Adipocyte (in vitro differentiated cells): ENCODE data around the gene PLEKHH1.
A peak's percentile ranks its signal among the peaks of the same experiment; 100 is the strongest.

Experiments used
- DNase-seq: peaks from one replicate; pipeline ENCODE4 v3.0.0-alpha.2; 2015; ENCODE audit warnings: low read depth
- H3K27me3 ChIP-seq: replicated peaks from 2 replicates; pipeline ENCODE4 v1.7.0; 2013; ENCODE audit warnings: mild to moderate bottlenecking, low read length, moderate library complexity; ENCODE audit not compliant: control insufficient read depth, insufficient read depth
- H3K36me3 ChIP-seq: 2 replicates; pipeline ENCODE4 v1.7.0; 2013; ENCODE audit warnings: low read length, mild to moderate bottlenecking, moderate library complexity; ENCODE audit not compliant: control insufficient read depth, insufficient read depth, severe bottlenecking
- H3K4me1 ChIP-seq: 2 replicates; pipeline ENCODE4 v1.7.0; 2013; ENCODE audit warnings: mild to moderate bottlenecking, low read length, moderate library complexity; ENCODE audit not compliant: control insufficient read depth, insufficient read depth
- H3K4me3 ChIP-seq: 2 replicates; pipeline ENCODE4 v1.7.0; 2013; ENCODE audit warnings: mild to moderate bottlenecking, low read length, moderate library complexity
- H3K9ac ChIP-seq: 2 replicates; pipeline ENCODE4 v1.7.0; 2013; ENCODE audit warnings: mild to moderate bottlenecking, low read length, moderate library complexity
- H3K9me3 ChIP-seq: 2 replicates; pipeline ENCODE4 v1.7.0; 2013; ENCODE audit warnings: mild to moderate bottlenecking, low read length, moderate library complexity; ENCODE audit not compliant: control insufficient read depth

The PLEKHH1 gene

DNA sequence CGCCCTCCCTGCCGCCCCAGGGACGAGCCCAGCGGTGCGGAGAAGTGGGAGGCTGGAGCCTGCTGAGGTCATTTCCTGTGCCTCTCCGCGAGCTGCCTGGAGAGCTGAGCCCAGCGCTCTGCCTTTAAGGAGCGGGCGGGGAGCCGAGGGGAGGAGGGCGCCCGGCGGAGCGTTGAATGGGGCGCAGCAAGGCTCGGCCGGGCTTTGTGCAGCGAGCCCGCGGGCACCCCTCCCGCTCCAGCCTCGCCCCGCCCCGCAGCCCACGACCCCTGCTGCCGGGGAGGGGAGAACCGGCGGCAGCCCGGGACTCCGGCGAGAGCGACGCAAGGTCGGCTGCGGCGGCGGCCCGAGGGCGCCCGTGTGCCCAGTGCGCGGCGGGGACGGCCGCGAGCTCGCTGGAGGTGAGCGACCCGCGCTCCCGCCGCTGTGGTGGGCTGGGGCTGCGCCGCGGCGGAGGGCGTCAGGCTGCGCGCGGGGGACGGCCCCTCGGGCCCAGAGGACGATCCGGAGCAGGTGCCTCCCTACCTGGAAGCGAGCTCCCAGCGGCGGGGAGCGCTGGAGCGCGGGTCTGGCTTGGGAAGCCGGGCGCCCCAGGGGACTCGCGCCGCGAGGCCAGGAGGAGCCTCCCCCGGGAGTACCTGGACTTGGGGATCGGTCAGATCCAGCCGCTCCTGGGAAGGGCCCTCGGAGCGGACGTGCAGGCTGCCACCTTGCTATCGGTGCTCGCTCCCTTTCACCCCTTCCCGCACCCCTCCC lies at the start of gene PLEKHH1:
TSS of gene PLEKHH1 (plus strand) at position 293 of the 756 bp plus-strand sequence. CDS start 8,578 bp downstream, outside the sequence.
- peak; percentile 84 for DNase-seq
- H3K36me3 ChIP-seq, result no peaks in the 10 kb centered on the region
- no peaks in the 10 kb centered on the region for H3K9me3 ChIP-seq
- H3K27me3 ChIP-seq, result peaks cover 13% of the 10 kb centered on the region
- H3K4me1 ChIP-seq, result no peaks in the 10 kb centered on the region
- H3K9ac ChIP-seq, result peak within 1 kb of the TSS; percentile 84
- H3K4me3 ChIP-seq, result peak within 1 kb of the TSS; percentile 84

DNA sequence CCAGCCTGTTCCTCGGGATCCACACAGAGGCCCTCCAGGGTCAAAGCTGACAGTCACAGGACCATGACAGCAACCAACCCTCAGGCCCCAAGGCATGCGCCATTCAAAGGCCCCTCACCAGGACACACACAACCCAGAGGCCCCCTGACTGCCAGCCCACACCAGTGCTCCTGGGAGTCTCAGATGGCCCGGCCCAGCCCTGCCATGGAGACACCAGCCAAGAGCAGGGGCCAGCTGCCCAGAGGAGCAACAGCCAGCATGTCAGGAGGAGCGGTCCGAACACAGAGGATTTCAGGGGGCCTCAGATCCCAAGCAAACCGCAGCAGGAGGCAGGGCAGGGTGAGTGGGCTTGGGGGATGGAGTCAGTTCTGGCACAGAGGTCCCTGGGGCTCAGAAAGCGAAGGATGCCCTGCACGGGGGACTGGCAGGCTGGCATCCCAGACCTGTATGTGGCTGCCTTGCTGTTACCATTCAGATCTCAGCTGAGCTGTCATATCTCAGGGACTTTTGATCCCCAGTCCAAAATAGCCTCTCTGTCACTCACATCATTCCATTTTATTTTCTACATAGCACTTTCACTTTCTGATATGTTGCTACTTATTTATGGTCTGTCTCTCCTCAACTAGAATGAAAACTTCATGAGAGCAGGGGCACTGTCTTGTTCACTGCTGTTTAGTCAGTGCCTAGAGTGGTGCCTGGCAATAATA lies 49.4 kb upstream of the PLEKHH1 start:
- no peak overlapping the region for H3K4me3 ChIP-seq
- H3K4me1 ChIP-seq, result no peaks in the 10 kb centered on the region
- H3K9me3 ChIP-seq, result no peaks in the 10 kb centered on the region
- no peak overlapping the region for H3K9ac ChIP-seq
- peaks cover 20% of the 10 kb centered on the region for H3K27me3 ChIP-seq
- no peak for DNase-seq
- H3K36me3 ChIP-seq, result no peaks in the 10 kb centered on the region

DNA sequence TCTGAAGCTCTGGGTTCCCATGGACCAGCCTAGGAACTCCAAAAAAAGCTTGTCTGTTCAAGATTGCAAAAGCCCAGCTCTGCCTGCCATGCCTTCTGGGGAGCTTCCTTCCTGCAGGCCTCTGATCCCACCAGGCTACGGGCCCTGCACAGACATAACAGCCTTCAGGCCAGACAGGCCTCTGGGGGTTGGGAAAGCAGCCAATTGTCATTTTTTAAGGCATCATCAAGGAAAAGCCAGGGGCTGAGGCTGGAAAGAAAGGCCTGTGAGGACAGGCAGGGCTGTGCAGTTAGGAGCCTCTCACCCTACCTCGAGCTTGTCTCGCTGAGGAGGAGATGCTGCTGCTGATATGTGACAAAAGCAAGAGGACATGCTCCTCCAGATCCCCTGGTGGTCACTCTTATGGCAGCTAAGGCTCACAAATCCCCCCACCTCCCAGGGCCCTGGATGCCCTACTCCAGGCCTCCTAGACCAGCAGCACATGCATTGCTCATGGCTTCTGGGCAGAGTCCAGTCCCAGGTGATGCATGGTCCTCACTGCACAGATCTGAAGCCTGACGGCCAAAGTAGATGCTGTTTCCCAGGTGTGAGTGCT lies 47.5 kb upstream of the PLEKHH1 start:
- Histone ChIP-seq H3K4me1 (no peaks in the 10 kb centered on the region), H3K9ac (no peak overlapping the region), H3K9me3 (no peaks in the 10 kb centered on the region), H3K36me3 (no peaks in the 10 kb centered on the region), H3K27me3 (peaks cover 10% of the 10 kb centered on the region), H3K4me3 (no peak overlapping the region)
- DNase-seq, result no peak

DNA sequence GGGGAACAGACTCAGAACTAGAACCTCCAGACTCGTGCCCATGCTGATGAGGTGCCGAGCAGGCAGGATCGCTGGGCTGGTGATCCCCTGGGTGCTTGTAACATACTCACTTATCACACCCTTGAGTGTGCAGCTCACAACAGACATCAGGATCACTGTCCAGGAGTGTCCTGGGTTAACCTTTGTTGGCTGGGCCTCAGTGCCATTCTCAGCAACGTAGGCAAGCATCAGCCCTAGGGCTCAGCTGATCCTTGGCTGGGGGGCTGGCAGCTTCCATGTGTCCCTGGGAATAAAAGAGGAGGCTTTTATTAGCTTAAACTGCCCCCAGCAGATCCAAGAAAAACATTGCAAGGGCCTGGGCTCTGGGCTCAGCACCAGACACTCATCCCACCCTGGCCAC lies 46.2 kb upstream of the PLEKHH1 start:
- Histone ChIP-seq H3K27me3 (peaks cover under 1% of the 10 kb centered on the region), H3K9ac (no peak overlapping the region), H3K36me3 (no peaks in the 10 kb centered on the region), H3K4me3 (no peak overlapping the region), H3K9me3 (no peaks in the 10 kb centered on the region), H3K4me1 (no peaks in the 10 kb centered on the region)
- no peak for DNase-seq

DNA sequence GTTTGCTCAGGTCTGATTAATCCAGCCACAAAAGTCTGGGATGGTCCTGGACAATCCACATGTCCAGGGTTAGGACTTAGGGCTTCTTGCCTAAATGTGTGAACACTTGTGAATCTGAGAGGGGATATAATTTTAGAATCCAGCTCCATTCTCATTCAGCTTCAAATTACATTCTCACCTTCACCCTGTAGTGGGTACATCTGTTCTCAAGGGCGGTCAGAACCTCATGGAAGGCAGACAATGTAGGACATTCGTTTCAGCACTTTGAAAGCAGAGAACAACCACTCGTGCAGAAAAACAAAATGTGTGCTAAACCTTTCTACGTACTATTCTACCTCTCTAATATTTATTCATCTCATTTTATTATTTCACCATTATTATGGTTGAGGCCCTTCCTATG lies 45.8 kb upstream of the PLEKHH1 start:
- no peak for DNase-seq
- Histone ChIP-seq H3K9ac (no peak overlapping the region), H3K4me3 (no peak overlapping the region), H3K27me3 (peaks cover 5% of the 10 kb centered on the region), H3K9me3 (peaks cover under 1% of the 10 kb centered on the region), H3K4me1 (no peaks in the 10 kb centered on the region), H3K36me3 (no peaks in the 10 kb centered on the region)

DNA sequence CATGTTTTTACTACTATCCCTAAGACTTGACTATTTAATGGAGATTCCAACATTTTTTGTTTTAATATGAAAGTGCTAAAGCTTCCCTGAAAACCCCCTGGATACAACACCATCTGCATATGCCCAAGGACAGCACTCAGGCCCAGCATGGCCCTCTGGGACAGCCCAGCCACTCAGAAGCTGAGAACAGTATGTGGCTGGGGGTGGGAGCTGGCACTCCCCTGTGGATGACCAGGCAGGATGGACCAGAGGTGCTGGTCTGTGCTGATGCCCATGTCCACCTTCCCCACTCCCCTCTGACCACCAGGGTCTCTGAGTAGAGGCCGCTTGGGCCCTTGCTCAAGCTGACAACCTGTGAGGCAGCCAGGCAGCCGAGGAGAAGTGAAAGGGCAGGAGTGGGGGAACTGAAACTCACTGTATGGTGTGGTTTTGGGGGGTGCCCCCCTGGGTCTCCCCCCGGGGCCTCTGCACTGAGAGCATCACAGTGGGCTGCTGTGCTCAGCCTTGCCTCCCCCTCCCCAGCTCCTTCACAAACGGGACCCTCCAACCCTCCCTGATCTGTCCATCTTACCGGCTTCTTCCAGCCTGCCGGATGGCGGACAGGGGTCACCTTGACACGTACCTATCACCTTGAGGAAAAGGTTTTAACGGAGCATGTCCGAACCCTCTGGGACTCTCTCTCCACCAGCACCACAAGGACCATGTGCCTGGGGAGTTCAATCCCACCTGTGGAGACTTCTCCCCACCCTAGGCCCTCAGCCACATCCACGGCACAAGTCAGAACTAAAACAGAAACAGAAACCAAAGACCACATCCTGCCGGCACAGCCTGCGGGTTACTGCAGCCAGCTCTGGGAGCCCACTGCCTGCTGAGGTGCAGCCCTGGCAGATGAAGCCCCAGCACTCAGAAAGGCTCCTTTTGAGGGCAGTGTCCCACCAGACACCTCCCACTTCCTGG lies 44.9 kb upstream of the PLEKHH1 start, which contains the start of gene TMEM229B:
TSS of gene TMEM229B (minus strand) at position 785 of the 957 bp plus-strand sequence. CDS start 14,798 bp downstream, outside the sequence.
- H3K4me1 ChIP-seq, result no peaks in the 10 kb centered on the region
- H3K9me3 ChIP-seq, result peaks cover 10% of the 10 kb centered on the region
- H3K27me3 ChIP-seq, result peaks cover 10% of the 10 kb centered on the region
- no peak within 1 kb of the TSS for H3K4me3 ChIP-seq
- no peak within 1 kb of the TSS for H3K9ac ChIP-seq
- no peaks in the 10 kb centered on the region for H3K36me3 ChIP-seq
- no peak for DNase-seq

DNA sequence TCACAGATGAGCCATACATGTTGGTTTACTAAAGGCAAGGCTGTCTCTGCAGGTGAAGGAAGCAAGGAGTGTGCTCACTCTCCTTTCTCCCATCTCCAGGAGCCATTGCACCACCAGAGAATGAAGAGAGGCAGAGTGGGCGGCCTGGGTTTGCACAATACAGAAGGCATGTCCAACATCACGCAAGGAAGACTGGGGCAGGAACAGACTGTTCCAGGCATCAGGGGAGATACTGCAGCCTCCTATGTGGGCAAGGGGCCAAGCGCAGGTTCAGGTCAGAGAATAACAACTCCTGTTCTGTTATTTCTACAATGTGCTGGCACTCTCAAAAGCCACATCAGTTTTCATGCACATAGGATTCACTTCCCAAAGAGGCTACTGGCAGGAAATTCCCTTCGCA lies 42.9 kb upstream of the PLEKHH1 start:
- Histone ChIP-seq H3K4me3 (no peak overlapping the region), H3K36me3 (no peaks in the 10 kb centered on the region), H3K9ac (no peak overlapping the region), H3K4me1 (no peaks in the 10 kb centered on the region), H3K27me3 (peaks cover 10% of the 10 kb centered on the region), H3K9me3 (peaks cover 18% of the 10 kb centered on the region)
- no peak for DNase-seq

DNA sequence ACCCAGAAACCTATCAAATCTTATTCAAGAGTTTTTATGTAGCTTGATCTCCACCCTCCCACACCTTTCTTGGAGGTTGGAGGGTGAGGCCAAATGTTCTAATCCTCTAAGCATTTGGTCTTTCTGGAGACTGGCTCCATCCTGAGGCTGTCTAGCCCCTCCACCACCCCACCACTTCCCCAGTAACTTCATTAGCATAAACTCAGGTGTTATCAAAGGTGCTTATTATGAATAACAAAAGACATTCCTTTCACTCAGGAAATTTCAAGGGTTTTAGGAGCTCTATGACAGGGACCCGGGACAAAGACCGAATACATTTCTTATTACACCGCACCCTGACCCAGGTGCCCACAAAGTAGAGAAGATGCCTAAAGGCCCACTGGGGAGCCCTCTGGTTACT lies 41.8 kb upstream of the PLEKHH1 start:
- peaks cover 10% of the 10 kb centered on the region for H3K27me3 ChIP-seq
- H3K4me1 ChIP-seq, result no peaks in the 10 kb centered on the region
- H3K9me3 ChIP-seq, result peaks cover 18% of the 10 kb centered on the region

DNA sequence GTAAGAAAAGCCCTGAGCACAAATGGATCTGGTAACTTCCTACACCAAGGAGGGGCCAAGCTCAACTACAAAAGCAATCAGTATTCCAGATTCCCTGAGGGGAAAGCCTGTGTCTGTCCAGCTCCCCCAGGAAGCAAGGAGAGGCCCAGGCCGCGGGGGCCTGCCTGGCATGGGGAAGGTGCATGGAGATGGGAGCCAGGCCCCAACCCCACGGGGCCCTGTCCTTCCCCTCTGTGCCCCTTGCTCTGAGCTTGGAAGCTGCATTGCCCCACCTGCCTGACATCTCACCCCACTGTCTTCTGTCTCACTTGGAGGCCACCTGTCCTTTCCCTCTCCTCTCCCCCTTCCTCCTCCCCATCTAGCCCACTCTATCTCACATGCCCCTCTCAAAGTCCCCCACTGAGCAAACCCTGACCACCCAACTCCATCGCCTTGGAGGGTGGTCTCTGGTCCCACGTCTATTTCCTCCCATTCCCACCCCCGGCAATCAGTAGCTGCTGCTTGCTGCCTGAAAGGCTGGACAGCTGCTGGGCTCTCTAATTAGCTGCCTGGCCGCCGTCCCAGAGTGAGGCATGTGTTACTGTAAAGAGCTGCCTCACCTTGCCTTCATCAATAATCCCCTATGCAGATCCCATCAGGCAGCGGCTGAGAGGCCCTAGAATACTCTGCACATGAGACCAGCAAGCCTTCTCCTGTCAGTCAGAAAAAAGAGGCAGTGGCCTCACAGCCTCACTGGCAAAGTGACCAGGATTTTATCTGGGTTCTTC lies 41.2 kb upstream of the PLEKHH1 start:
- Histone ChIP-seq H3K9ac (no peak overlapping the region), H3K4me1 (no peaks in the 10 kb centered on the region), H3K9me3 (peaks cover 18% of the 10 kb centered on the region), H3K27me3 (peaks cover 10% of the 10 kb centered on the region), H3K36me3 (no peaks in the 10 kb centered on the region), H3K4me3 (no peak overlapping the region)
- DNase-seq, result no peak

More for the DNA sequence above, 41.8 kb upstream of the PLEKHH1 start:
- no peak for DNase-seq
- no peak overlapping the region for H3K9ac ChIP-seq
- H3K4me3 ChIP-seq, result no peak overlapping the region
- no peaks in the 10 kb centered on the region for H3K36me3 ChIP-seq

DNA sequence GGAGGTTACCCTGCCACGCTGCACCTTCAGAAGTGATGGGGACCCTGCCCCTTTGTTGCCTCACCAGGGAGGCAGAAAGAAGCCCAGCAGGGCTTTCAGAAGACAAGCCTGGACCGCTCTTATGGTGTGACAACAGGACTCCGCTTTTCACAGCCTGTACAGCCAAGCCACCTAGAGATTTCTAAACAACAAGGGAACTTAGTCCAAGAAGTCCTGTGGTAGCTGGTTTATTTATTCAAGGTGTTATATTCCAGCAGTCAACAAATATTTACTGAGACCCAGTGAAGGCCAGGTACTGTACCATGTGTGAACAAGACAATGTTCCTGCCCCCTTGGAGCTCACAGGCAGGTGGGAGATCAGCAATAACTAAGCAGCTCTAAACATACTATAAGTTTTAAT lies 40.6 kb upstream of the PLEKHH1 start:
- Histone ChIP-seq H3K9ac (no peak overlapping the region), H3K27me3 (peaks cover 10% of the 10 kb centered on the region), H3K36me3 (no peaks in the 10 kb centered on the region), H3K9me3 (peaks cover 18% of the 10 kb centered on the region), H3K4me1 (no peaks in the 10 kb centered on the region), H3K4me3 (no peak overlapping the region)
- no peak for DNase-seq
